HG03025 (cell line): ENCODE results near the gene HCN2.
"Not testable (repeated sequence)": the region's sequence is repeated elsewhere in the genome, so short reads cannot be mapped to it uniquely, and the experiment has no call there.

Source experiments
- ATAC-seq: cut with Tn5 transposase; IDR thresholded peaks from one replicate; pipeline ENCODE4 v1.9.1; 2021; ENCODE audit warnings: mild to moderate bottlenecking, moderate library complexity; ENCODE audit not compliant: unreplicated experiment, low FRiP score

HCN2 gene

DNA sequence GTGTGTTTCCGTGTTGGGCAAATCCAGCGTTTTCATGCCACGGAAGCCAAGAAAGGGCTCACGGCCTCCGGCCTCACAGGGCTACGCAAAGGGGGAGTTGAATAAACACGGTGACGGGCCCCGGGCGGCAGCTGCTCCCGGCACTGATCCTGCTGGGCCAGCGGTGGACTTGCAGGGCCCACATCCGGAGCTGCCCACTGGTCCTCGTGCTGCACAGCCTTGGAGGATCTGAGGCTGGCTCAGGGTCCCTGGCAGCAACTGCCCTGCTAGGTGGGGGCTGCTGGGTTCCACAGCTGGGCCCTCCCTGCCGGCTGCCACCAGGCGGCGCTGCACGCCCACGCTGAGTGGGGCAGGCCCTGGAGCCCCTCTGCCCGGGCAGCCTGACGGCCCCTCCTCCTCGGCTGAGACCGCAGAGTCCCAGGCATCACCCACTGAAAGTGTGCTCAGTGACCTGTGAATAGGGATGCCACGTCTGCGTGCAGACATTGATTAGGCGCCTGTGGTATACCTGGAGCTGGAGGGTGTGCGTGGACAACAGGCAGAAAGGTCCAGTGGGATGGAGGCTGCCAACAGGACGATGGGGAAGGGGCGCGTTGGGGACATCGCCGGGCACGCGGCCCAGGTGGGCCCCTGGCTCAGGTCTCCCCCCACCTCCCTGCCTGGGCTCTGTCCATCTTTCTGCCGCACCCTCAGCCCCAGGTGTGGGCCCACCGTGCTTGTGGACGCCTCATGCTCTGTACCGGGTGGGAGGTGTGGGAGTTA lies 5.3 kb upstream of the HCN2 start:
- ATAC-seq = no peak

DNA sequence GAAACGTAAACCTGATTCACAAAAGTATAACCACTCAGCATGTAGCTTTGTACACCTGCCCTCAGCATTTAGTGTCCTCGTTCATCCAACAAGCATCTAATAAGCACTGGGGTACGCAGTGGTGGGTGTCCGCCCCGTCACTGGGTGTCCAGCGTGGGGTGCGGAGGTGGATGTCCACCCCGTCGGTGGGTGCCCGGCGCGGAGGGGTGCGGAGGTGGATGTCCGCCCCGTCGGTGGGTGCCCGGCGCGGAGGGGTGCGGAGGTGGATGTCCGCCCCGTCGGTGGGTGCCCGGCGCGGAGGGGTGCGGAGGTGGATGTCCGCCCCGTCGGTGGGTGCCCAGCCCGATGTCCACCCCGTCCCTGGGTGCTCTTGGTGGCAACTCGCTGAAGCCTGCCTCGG lies 4.5 kb upstream of the HCN2 start:
- ATAC-seq = not testable (repeated sequence)

DNA sequence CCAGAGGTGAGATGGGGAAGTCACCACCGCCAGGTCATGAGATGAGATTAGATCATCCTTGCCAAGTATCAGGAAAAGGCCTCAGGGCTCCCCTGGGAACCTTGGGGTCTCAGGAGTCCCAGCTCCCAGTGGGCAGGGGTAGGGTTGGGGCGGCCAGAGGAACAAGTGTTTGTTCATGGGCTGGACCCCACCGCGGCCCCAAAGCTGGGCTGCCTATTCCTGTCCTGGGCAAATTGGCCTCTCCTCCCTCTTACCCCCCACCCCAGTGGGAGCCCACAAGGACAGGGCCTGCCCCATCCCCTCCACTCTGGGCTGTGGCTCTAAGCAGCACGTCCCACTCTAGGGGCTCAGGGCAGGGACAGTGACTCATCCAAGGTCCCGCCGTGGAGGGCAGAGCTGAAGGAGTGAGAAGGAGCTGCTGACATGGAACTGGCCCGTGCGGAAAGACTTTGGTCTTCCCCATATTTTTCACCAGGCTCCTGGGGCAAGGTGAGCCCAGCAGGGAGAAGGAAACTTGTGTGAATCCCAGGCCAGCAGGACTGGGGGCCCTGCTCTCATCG lies 4.0 kb upstream of the HCN2 start:
- no peak for ATAC-seq

DNA sequence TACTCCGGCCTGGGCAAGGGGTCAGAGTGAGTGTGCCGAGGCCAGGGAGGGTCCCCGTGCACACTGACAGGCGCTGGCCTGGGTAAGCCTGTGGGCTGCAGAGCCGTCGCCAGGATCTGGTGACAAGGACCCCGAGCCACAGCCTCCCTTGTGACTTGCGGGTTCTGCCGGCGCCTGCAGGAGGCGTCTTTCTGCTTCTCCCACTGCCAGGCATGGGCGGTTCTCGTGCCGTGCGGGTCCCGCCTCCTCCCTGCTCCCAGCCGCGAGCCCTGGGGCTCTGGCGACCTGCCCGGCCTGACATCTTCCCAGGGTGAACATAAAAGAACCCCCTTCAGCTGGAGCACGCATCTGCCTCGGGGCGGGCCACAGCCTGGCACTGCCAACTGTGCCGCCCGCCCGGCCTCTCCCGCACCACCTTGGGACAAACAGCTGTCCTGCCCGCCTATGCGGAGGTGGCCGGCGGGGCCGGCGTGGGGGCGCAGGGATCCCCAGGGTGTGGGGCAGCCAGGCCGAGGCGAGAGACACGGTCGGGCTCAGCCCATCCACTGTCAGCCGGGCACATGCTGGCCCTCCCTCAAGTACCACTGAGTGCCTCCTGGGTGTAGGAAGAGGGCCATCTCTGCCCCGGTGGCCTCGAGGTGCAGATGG lies 1.5 kb upstream of the HCN2 start:
- ATAC-seq = no peak

DNA sequence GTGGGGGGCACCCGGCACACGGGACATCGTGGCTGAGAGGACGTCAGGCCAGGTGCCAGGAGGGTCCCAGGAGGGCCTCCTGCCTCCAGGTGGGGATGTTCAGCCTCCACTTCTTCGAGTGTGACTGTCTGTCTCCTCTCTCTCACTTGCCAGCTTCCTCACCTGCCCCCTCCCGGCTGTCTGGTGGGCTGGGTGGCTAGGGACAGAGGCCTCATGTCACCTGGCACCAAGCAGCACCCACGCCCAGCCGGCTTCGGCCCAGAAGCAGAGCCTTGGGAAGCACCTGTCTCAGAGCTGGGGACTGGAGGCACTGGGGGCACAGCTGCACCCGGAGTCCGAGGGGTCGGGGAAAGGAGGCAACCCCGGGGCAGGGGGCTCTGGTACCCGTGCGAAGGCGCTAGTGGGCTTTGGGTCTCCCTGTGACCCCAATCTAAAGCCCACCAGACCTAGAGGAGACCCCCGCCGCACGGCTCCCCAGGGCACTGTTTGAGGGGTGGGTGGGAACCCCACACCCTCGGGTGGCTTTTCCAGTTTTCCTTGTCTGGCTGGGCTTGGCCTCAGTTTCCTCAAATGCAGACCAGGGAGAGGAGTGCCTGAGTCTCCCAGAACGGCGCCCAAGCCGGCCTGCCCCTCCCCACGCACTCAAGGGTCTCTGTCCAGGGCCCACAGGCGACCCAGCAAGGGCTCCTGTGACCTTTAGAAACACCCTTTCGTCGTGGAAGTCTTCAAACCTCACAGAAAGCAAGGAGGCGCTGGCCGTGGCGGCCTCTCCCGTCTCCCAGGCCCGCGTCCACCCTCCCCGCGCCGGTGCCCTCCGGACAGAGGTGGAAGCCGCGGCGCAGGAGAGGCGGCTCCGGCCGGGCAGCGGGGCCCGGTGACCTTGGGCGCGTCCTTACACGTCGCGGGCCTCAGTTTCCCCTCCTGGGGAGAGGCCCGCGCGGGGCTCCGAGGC lies 664 bp upstream of the HCN2 start:
- no peak for ATAC-seq

DNA sequence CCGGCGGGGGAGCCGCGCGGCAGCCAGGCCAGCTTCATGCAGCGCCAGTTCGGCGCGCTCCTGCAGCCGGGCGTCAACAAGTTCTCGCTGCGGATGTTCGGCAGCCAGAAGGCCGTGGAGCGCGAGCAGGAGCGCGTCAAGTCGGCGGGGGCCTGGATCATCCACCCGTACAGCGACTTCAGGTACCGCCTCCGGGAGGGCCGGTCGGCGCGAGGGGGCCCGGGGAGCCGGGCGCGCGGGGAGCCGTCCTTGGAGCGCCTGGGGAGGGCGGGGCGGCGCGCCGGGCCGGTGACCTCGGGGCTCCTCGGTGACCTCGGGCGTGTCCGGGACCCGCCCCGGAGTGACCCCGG lies 690 bp downstream of the HCN2 start:
- no peak for ATAC-seq

DNA sequence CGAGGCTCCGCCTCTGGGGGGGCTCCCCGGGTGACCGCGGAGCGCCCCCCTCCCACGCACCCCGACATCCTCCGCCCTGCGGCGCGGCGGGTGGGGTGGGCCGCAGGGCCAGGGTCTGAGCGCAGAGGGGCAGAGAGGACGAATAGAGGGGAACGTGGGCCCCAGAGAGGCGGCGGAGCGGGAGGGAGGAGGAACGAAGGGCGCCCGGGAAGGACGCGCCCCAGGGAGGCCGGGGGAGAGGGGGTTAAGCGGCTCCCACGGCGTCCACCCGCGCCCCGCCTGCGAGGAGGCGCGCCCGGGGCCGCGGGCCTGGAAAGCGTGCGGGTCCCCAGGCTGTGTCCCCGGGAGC lies 1.0 kb downstream of the HCN2 start:
- no peak for ATAC-seq

DNA sequence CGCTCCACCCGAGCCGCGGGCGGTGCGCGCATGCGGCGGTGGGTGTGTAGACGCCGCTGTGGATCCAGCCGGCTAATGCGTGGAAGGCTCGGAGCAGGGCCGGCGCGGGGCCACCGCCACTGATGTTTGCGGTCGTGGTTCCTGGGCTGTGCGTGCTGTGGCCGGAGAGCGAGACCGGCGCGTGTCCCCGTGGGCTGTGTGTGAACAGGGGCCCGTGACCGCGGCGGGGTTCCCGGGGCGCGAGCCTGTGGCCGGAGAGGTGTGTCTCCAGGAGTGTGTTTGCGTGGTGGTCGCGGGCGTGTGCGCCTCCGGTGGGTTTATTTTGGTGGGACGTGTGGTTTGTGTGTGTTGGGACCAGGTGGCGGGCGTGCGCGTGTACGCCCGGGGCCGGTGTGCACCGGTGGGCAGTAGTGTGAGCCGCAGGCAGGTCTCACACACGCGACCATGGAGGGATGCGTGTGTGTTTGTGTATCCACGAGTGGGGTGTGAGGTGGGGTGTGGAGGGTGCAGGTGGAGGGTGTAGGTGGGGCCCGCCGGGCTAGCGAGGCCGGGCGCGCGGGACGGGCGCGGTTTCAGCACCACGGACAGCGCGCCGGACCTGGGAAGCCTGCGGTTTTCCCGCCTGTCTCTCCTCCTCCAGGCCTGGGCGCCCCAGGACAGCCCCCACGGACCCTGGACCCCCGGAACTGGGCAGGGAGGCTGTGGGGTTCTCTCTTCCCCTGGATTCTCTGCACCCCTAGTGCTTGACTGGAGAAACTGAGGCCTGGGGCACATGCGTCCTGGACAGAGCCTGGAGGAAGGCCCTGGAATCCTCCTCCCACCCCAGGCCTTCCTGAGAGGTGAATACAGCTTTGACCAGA lies 1.6 kb downstream of the HCN2 start:
- no peak for ATAC-seq

DNA sequence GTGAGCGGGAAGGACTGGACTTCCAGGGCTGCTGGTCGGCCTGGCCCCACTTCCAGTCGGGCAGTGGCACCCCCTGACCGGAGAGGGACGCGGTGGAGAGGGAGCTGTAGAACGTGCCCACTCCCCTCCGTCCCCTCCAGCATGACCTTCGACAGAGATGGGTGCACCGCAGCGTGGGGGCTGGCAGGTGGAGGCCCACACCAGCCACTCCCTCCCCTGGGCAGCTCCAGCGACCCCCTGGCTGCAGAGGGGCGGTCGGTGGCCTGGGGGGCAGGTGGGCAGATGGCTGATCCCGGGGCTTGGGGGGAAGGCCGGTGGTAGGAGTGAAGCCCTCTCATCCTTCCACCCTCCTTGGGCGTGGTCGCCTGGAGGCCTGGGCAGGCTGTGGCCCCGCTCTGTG lies 2.4 kb downstream of the HCN2 start:
- no peak for ATAC-seq

DNA sequence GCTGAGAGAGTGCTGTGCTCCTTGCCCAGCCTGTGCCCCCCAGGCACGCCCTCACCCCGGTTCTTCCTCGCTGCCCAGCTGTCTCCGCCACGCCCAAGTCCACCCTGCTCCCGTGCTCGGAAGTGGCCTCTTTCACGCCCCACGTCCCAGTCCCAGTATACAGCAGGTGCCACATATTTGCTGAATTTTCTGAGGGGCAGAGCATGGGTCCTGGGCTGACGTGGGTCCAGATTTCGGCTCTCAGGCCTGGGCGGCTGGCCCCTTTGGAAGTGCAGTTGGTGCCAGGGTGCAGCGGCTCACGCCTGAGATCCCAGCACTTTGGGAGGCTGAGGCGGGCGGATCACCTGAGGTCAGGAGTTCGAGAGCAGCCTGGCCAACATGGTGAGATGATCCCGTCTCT lies 3.4 kb downstream of the HCN2 start:
- no peak for ATAC-seq

DNA sequence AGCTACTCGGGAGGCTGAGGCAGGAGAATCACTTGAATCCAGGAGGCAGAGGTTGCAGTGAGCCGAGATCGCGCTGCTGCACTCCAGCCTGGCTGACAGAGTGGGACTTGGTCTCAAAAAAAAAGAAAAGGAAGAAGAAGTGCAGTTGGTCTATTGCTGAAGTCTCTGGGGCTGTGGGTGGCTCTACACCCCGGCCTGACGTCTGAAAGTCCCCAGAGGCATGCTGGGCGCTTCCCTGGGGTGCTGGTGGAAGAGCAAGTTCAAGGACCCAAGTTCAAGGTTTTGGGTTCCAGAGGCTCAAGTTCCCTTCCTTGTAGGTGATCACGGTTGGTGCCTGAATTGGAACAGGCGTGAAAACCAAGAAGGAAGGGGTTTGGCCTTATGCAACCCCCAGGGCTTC lies 3.8 kb downstream of the HCN2 start:
- ATAC-seq = no peak

DNA sequence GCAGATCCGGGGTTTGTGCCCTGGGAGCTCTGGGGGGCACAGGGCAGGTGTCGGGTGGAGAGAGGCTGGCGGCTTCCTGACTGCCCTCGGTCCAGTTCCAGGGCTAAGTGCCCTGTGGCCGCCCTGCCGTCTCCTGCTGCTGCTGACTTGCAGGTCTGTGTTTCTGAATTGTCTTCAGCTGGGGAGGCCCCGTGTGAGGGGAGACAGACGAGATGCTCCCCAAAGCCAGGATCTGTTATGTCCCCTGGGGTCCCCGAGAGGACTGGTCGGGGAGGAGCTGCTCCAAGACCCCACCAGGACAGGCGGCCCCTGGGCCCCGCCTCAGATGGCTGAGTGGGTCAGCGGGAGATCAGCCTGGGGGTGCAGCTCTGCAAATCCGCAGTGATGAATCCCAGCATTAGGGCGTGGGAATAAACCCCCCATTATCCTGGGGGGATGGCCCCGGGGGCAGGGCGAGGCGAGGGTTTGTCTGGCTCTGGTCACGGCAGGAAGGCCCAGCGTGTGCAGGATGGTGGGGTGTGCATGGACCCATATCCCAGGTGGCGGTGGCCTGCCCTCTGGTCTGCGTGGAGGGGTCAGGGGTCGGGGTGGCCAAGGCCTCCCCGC lies 4.7 kb downstream of the HCN2 start:
- ATAC-seq = no peak

DNA sequence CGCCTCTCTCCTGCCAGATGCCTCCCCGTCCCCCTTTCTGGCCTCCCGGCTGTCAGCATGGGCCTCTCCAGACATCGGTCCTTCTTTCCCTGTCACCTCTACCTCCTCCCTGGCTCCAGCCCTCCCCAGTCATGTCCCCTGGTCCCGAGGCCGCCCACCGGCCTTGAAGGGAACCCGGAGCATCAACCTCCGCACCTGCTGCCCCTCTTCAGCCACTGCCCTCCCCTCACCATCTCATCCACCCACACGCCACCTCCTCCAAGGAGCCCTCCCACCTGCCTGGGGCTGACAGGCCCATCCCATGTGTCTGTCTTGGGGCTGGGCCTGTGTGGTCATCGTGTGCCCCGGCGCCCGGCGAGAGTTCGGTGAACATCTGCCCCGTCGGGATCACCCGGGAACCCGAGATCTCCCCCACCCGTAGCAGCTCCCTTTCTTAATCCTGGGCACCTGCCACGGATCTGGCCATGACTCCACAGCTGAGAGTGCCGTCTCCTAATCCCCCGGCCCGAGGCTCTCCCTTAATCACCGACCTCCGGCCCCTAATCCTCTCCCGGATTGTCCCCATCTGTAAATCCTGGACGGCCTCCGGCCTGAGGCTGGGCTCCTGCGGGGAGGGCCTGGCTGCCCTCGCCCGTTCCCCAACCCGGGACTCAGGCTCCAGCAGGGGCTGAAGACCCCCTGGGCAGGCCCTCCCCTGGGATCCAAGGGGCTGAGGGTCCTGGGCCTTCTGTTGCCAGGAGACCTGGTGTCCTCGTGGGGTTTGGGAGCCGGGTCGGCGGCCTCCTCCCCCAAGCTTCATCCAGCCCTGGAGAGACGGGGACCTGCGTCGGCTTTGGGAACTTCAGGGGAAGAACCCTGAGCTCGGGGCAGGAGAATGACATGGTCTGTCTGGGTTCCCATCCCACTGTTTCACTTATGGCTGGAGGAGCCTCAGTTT lies 5.9 kb downstream of the HCN2 start:
- no peak for ATAC-seq

DNA sequence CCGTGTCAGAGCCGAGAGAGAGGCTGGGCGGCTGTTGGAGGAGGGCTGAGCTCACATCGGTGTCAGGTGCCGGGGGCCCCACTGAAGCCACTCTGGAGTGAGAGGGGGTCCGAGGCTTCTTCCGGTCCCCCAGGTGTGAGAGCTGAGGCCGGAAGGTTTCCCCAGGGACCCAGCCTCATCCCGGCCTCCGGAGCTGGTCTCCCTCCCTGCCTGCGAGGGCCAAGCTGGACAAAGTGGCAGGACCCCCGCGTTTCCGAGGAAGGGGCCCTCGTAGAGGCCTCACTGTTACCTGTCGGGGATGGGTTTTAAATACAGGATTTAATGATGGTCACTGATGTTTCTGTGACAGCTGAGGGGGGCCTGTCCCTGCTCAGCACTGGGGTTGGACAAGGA lies 6.6 kb downstream of the HCN2 start:
- ATAC-seq = no peak

DNA sequence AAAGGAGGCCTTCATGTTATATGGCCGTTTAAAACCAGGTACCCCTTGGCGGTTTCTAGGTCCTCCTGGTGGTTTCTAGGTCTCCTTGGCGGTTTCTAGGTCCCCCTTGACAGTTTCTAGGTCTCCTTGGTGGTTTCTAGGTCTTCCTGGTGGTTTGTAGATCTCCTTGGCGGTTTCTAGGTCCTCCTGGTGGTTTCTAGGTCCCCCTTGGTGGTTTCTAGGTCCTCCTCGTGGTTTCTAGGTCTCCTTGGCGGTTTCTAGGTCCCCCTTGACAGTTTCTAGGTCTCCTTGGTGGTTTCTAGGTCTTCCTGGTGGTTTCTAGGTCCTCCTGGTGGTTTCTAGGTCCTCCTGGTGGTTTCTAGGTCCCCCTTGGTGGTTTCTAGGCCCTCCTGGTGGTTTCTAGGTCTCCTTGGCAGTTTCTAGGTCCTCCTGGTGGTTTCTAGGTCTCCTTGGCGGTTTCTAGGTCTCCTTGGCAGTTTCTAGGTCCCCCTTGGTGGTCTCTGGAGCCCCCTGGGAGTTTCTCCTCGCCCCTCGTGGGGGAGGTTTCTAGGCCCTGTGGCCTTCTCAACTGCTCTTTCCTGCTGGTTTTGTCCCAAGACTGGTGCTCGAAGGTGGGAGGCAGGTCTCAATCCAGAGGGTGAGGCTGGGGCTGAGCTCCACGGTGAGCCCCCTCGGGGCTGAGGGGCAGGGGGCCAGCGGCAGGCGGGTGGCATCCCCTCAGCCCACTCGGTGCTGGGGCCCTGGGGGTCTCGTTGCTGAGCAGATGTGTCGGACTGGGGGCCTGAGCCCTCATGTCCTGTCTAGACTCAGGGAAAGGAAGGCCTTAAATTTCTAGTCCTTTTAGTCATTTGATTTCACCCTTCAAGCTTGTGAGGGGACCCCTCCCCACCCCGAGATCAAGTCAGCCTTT lies 8.0 kb downstream of the HCN2 start:
- no peak for ATAC-seq

DNA sequence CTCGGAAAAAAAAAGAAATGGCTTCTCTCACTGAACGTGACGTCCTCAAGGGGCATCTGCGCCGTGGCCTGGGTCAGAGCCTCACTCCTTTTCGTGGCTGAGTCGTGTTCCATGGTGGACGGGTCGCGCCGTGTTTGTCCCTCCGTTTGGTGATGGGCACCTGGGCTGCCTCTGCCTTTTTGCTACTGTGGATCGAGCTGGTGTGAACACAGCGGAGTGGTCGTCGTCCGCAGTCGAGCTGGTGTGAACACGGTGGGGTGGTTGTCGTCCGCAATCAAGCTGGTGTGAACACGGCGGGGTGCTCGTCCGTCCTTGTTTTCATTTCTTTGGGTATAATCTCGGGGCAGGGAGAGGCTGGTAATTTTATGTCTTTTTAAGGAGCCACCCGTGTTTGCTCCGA lies 11.6 kb downstream of the HCN2 start:
- no peak for ATAC-seq

DNA sequence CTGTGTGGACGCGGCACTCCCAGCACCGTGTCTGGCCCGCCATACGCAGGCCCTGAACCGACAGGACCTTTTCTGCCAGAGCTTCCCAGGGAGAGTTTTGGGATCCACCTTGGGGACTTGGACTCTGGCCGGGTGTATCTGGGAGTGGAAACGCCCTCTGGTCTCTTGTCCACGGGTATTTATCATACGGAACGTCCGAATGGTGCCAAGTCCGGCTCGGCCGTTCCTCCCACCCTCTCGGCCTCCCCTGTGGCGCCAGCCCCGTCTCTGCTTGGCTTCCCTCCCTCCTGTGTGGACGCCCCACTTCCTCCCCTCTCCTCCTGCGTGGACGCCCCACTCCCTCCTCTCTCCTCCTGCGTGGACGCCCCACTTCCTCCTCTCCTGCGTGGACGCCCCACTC lies 12.1 kb downstream of the HCN2 start:
- no peak for ATAC-seq
